Spleen (tissue), 11 donors: ENCODE data around the gene ADGRA1. TPM values are rescaled to one million over a fixed set of nuclear protein-coding genes. Genes with fewer than 3 reads are reported as not detected.

Experiments used
- DNase-seq: peaks from one replicate; pipeline ENCODE4 v3.0.0-alpha.2; 2020
- H3K27ac ChIP-seq, 8 donors: fragments of 200-600 bp; sonication (generic) in 7 of 8; 1 replicate in 4 of 8; 2 replicates in 4 of 8; pipeline versions ENCODE4 v1.5.0 to v1.8.0; 2016 to 2021; ENCODE audit warnings: inconsistent platforms in 4 of 8, mild to moderate bottlenecking in 4 of 8, moderate library complexity in 1 of 8
- H3K27me3 ChIP-seq, 7 donors: fragments of 200-600 bp; sonication (generic) in 6 of 7; replicated peaks in 1 of 7; 1 replicate in 4 of 7; 2 replicates in 3 of 7; pipeline versions ENCODE4 v1.5.0 to v1.8.0; 2016 to 2021; ENCODE audit warnings: inconsistent platforms in 3 of 7, mild to moderate bottlenecking in 1 of 7
- H3K36me3 ChIP-seq, 6 donors: fragments of 200-600 bp; sonication (generic) in 5 of 6; 1 replicate in 4 of 6; 2 replicates in 2 of 6; pipeline versions ENCODE4 v1.5.0 to v1.8.0; 2016 to 2021; ENCODE audit warnings: inconsistent platforms in 2 of 6
- H3K4me1 ChIP-seq, 6 donors: fragments of 200-600 bp; sonication (generic) in 5 of 6; 1 replicate in 3 of 6; 2 replicates in 3 of 6; pipeline versions ENCODE4 v1.5.0 to v1.8.0; 2016 to 2021; ENCODE audit warnings: inconsistent platforms in 3 of 6
- H3K4me3 ChIP-seq, 8 donors: fragments of 200-600 bp; sonication (generic) in 7 of 8; 1 replicate in 4 of 8; 2 replicates in 4 of 8; pipeline versions ENCODE4 v1.5.0 to v1.8.0; 2016 to 2021; ENCODE audit warnings: inconsistent platforms in 4 of 8, mild to moderate bottlenecking in 4 of 8, moderate library complexity in 2 of 8
- H3K9me3 ChIP-seq, 8 donors: fragments of 200-600 bp; sonication (generic) in 7 of 8; 1 replicate in 4 of 8; 2 replicates in 4 of 8; pipeline versions ENCODE4 v1.5.0 to v1.8.0; 2016 to 2021; ENCODE audit warnings: inconsistent platforms in 4 of 8
- CTCF ChIP-seq, 11 experiments: fragments of 200-600 bp in 7 of 11; fragments of 450-650 bp in 4 of 11; sonication (generic) in 4 of 11; IDR thresholded peaks in 8 of 11; conservative IDR thresholded peaks in 3 of 11; 1 replicate in 7 of 11; 2 replicates in 4 of 11; pipeline versions ENCODE4 v1.4.0 to v1.8.0; 2016 to 2021; ENCODE audit warnings: antibody characterized with exemption in 11 of 11, inconsistent platforms in 4 of 11, mild to moderate bottlenecking in 1 of 11
- POLR2A ChIP-seq, 3 donors: fragments of 450-650 bp; IDR thresholded peaks; one replicate each; pipeline ENCODE4 v1.5.1; 2017; ENCODE audit warnings: antibody characterized with exemption in 3 of 3, mild to moderate bottlenecking in 1 of 3
- POLR2AphosphoS5 ChIP-seq, 3 donors: sonication (generic); formaldehyde crosslinking; IDR thresholded peaks; one replicate each; pipeline ENCODE4 v1.5.1; 2017; ENCODE audit warnings: antibody characterized with exemption in 3 of 3
- WGBS, 5 donors: extraction: QIAGEN DNeasy Blood & Tissue Kit in 3 of 5; methylation state at CpG; one replicate each; pipeline versions ENCODE4 v1.1.5 to v1.1.7; 2013 to 2018; 5-methylcytosine and 5-hydroxymethylcytosine counted together
- intact Hi-C: fragments of 100-400 bp; cut with DNase I; formaldehyde crosslinking; loops from one replicate; pipeline ENCODE4 v1.15.0; 2023; ENCODE audit warnings: low total_unique reads
- polyA plus RNA-seq, 3 donors: library from polyadenylated mRNA; stranded (reverse); fragments of 200-250 nt; gene quantifications; one replicate each; pipeline ENCODE4 v1.2.1, GENCODE V29; 2013
- total RNA-seq, 7 donors: library from RNA; depleted of rRNA in 3 of 7; stranded (reverse); fragments of >200 nt in 3 of 7; fragmentation: NEBNext Ultra II Directional in 4 of 7; extraction: Animal tissue kit (Norgen Biotek cat#: 25700) in 4 of 7; gene quantifications; one replicate each; pipeline versions ENCODE4 v1.1.0 to v1.2.1, GENCODE V29; 2016 to 2021
- donor health status: healthy with polysubstance abuse.
- donor health status: DM: no; HTN: no; CAD: no; lungs with moderate emphysema.
- donor health status: DM: no; HTN: no; CAD: no.
- donor health status: Bipolar disorder and iron deficiency.
- donor health status: healthy.
- donor health status: DM: no; HTN: no; CAD: no.
- donor health status: DM: yes; HTN: yes; CAD: no.

ADGRA1 gene
- total and polyA plus RNA-seq, 10 donors: 0.02 to 0.34 (median 0.19) TPM; not detected in 6

GRCh38 chr10:133154996-133155778, 67.5 kb downstream of the ADGRA1 start:
- Histone ChIP-seq H3K36me3 (no peaks in the 10 kb centered on the region), H3K4me3 (no peak overlapping the region), H3K4me1 (peaks cover 0 to 7% (median 2%) of the 10 kb centered on the region in 6 donors), H3K9me3 (peaks cover 0 to 4% (median 0%) of the 10 kb centered on the region in 8 donors), H3K27ac (no peak overlapping the region), H3K27me3 (peaks cover 0 to 44% (median 12%) of the 10 kb centered on the region in 7 donors)
- intact Hi-C loops: no loop called here
- DNase-seq: no peak
- 82 to 94% (median 89%) methylated on average over 28 to 30 of the region's 30 CpGs for WGBS, 5 donors
- TF ChIP-seq POLR2A (IDR thresholded peaks at IDR 0.05): no peak
- no peak for TF ChIP-seq POLR2AphosphoS5 (IDR thresholded peaks at IDR 0.05)
- TF ChIP-seq CTCF (IDR thresholded peaks at IDR 0.05 in 8 of 11, conservative IDR thresholded peaks at IDR 0.05 in 3 of 11): no peak

GRCh38 chr10:133156674-133157579, 69.2 kb downstream of the ADGRA1 start:
- Histone ChIP-seq H3K36me3 (no peaks in the 10 kb centered on the region), H3K9me3 (no peaks in the 10 kb centered on the region), H3K4me1 (peaks cover 0 to 23% (median 14%) of the 10 kb centered on the region in 6 donors), H3K27me3 (peaks cover 0 to 48% (median 29%) of the 10 kb centered on the region in 7 donors), H3K27ac (no peak overlapping the region), H3K4me3 (no peak overlapping the region)
- DNase-seq: no peak
- WGBS, 5 donors: 78 to 84% (median 81%) methylated on average over 22 to 24 of the region's 24 CpGs
- intact Hi-C loops: no loop called here
- no peak for TF ChIP-seq CTCF (IDR thresholded peaks at IDR 0.05 in 8 of 11, conservative IDR thresholded peaks at IDR 0.05 in 3 of 11)
- no peak for TF ChIP-seq POLR2AphosphoS5 (IDR thresholded peaks at IDR 0.05)
- no peak for TF ChIP-seq POLR2A (IDR thresholded peaks at IDR 0.05)

GRCh38 chr10:133157662-133158436, 70.1 kb downstream of the ADGRA1 start:
- no peaks in the 10 kb centered on the region for H3K36me3 ChIP-seq
- no peaks in the 10 kb centered on the region for H3K9me3 ChIP-seq
- DNase-seq: peak; percentile 63
- peaks cover 0 to 23% (median 14%) of the 10 kb centered on the region in 6 donors for H3K4me1 ChIP-seq
- TF ChIP-seq POLR2A (IDR thresholded peaks at IDR 0.05) (no peak), POLR2AphosphoS5 (IDR thresholded peaks at IDR 0.05) (no peak), CTCF (IDR thresholded peaks at IDR 0.05 in 8 of 11, conservative IDR thresholded peaks at IDR 0.05 in 3 of 11) (no peak)
- no peak overlapping the region for H3K4me3 ChIP-seq
- intact Hi-C loops: no loop called here
- 72 to 86% (median 81%) methylated on average over 27 to 34 of the region's 34 CpGs for WGBS, 5 donors
- no peak overlapping the region for H3K27ac ChIP-seq
- H3K27me3 ChIP-seq: peaks cover 0 to 55% (median 38%) of the 10 kb centered on the region in 7 donors
